AG04449 (cell line): ENCODE measurements around the gene ATPAF2.

ENCODE experiments used
- CTCF ChIA-PET: fragments of 350-600 bp; formaldehyde crosslinking; extraction: SDS; loops from one replicate; lab custom pipeline; 2021; ENCODE audit warnings: antibody characterized with exemption; lab: Yijun Ruan, JAX
- POLR2A ChIA-PET: fragments of 400-600, 350-600 bp; formaldehyde crosslinking; extraction: SDS; loops from one replicate; lab custom pipeline; 2020; ENCODE audit warnings: antibody characterized with exemption, inconsistent platforms; lab: Yijun Ruan, JAX
- DNase-seq: peaks from one replicate; pipeline ENCODE4 v3.0.0-alpha.2; 2010; ENCODE audit warnings: low read depth, low spot score
- H3K4me3 ChIP-seq: 2 replicates; pipeline ENCODE4 v1.5.1; 2011; ENCODE audit warnings: low read depth, mild to moderate bottlenecking, control low read depth, low read length
- TF ChIP-seq, protein P1 (sequence below): IDR thresholded peaks from one replicate; pipeline ENCODE4 v1.5.1; 2011; ENCODE audit warnings: mild to moderate bottlenecking, moderate library complexity, low read length, control low read depth, inconsistent platforms; ENCODE audit not compliant: insufficient read depth; ENCODE audit errors: missing control alignments

ATPAF2 gene

DNA sequence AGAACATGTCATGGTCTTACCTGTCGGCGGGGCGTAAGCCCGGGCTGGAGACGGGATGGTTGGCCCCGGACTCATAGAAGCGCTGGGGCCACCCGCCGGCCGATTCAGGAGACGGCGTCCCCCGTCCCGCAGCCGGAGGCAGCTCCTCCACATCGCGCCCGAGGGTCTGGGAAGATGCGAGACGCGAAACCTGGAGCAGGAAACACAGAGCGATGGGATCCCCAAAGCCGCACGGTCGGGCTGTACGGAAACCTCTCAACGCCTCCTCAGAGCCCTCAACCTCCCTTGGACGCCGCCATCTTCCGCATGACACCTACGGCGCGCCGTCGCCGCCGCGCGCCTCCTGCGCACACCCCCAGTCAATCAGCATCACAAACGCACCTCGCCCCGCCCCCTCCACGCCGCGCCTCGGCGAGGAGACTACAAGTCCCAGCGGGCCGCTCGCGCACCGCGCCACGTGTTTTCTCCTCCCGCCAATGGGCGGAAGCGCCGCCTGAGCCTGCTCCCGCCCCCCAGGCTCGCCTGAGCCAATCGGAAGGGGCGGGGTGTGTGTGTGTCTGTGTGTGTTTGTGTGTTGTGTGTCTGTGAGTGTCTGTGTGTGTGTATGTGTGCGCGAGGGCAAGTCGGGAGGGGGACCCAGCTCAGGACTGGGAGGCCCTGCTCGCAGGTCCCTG lies at the start of gene ATPAF2, which contains the start of gene GID4:
Gene ATPAF2 (minus strand): TSS at position 308 of the 674 bp plus-strand sequence. CDS start 155 bp downstream, at position 153.
Gene GID4 (plus strand): TSS at position 548 of the 674 bp plus-strand sequence. CDS start 57 bp downstream, at position 605.
- ChIA-PET CTCF (interaction anchor here (0.6 to 1.9 kb wide), 4 partner anchors 148 to 450 kb away, joined by 3 to 16 read pairs (median 4); no protein-coding TSS in a partner anchor), POLR2A (no interaction called here)
- peak within 1 kb of the TSS; percentile 85 for H3K4me3 ChIP-seq
- TF ChIP-seq, protein P1, sequence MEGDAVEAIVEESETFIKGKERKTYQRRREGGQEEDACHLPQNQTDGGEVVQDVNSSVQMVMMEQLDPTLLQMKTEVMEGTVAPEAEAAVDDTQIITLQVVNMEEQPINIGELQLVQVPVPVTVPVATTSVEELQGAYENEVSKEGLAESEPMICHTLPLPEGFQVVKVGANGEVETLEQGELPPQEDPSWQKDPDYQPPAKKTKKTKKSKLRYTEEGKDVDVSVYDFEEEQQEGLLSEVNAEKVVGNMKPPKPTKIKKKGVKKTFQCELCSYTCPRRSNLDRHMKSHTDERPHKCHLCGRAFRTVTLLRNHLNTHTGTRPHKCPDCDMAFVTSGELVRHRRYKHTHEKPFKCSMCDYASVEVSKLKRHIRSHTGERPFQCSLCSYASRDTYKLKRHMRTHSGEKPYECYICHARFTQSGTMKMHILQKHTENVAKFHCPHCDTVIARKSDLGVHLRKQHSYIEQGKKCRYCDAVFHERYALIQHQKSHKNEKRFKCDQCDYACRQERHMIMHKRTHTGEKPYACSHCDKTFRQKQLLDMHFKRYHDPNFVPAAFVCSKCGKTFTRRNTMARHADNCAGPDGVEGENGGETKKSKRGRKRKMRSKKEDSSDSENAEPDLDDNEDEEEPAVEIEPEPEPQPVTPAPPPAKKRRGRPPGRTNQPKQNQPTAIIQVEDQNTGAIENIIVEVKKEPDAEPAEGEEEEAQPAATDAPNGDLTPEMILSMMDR = peak; percentile 6
- DNase-seq = peak; percentile 89

DNA sequence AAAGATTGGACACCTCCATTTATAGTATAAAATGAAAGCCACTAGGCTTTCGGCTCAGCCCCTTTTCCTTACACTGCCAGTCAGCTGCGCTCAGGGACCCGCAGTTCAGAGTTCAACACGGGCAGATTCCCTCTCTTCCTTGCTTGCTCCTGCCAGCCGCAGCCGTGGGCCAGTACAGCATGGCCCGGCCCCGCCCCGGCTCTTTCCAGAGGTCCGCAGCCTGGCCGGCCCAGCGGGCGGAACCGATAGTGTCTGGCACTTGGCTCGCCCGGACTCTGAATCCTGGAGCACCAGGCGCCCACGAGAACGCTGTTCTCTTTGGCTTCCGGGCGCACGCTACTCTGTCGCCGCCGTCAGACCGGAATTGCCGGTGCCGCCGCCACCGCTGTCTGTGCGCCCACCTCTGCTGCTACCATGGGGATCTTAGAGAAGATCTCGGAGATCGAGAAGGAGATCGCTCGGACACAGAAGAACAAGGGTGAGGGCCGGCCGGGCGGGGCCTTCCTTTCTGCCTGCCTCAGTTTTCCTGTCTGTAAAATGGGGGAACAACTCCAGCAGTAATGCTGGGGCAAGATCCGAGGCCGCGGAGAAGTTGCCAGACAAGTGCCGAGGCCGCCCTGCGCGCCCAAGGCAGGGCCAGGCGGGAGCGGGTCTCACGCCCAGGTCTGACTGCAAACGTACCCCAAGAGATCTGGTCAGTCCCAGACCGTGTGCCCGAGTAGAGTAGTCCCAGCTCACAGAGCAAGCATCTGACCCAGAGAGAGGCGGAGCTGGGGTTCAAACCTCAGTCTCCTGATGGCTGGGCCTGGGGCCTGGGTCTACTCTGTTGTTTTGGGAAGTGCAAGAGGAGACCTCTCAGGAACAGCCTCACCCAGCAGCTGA lies 48.9 kb upstream of the ATPAF2 start, which contains the start of gene DRG2:
Gene DRG2 (plus strand): TSS at position 339 of the 882 bp plus-strand sequence. CDS start 76 bp downstream, at position 415.
- ChIA-PET CTCF (interaction anchor here (1.1 to 1.7 kb wide), 2 partner anchors 8 to 13 kb away, joined by 3 to 4 read pairs; no protein-coding TSS in a partner anchor), POLR2A (interaction anchor here (1.3 kb wide), 1 partner anchor 17 kb away, joined by 3 read pairs; no protein-coding TSS in a partner anchor)
- H3K4me3 ChIP-seq = peak within 1 kb of the TSS; percentile 96
- TF ChIP-seq, protein P1 = peak; percentile 29
- peak; percentile 40 for DNase-seq

DNA sequence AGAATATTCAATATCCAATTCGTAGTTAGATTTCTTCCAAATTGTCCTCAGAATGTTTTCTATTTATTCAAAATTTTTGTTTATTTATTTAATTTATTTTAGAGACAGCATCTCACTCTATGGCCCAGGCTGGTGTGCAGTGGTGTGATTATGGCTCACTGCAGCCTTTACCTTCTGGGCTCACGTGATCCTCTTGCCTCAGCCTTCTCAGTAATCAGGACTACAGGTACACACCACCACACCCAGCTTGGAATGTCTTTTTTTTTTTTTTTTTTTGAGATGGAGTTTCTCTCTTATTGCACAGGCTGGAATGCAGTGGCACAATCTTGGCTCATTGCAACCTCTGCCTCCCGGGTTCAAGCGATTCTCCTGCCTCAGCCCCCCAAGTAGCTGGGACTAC lies 45.3 kb upstream of the ATPAF2 start:
- no peak overlapping the region for H3K4me3 ChIP-seq
- no peak for DNase-seq
- POLR2A ChIA-PET = no interaction called here
- CTCF ChIA-PET = interaction anchor here (1.0 kb wide), 1 partner anchor 9 kb away, joined by 3 read pairs; no protein-coding TSS in a partner anchor
- TF ChIP-seq, protein P1 = no peak

DNA sequence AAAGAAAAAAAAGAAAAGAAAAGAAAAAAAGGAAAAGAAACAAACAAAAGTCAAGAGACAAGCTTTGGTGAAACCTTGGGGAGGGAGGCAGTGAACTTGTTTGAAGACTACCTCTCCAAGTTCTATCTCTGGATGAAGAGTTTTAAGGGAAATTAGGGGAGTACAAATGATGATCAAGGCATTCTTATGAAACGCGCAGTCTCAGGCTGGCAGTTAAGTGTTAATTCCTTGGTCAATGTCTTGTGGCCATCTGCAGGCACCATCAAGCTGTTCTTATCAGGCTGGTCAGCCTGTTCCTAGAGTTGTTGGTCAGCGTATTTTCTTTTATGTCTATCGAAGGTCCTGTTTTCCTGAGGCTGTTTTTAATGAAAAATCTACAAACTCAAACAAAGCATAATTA lies 40.6 kb upstream of the ATPAF2 start:
- no peak for DNase-seq
- TF ChIP-seq, protein P1 = no peak
- no peak overlapping the region for H3K4me3 ChIP-seq
- ChIA-PET POLR2A (no interaction called here), CTCF (interaction anchor here (1.5 to 1.7 kb wide), 3 partner anchors 9 to 11 kb away, joined by 3 to 5 read pairs (median 3); no protein-coding TSS in a partner anchor)

DNA sequence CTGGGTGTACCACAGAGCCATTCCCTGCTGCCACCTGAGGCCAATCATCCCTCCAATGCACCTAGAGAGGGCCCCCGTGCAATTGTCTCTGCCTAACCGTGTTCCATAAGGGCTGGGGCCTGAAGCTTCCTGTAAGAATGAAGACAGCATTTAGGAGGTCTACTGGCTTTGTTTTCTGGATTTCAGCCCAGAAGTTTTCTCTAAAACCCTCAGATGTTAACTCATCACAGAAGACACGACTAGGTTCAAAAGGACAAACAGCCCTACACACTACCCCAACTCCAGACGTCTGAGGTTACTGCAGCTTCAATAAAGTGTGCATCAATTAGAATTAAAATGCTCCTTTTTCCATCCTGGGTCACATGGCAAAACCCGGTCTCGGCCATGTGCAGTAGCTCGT lies 38.0 kb upstream of the ATPAF2 start:
- no peak for DNase-seq
- no peak overlapping the region for H3K4me3 ChIP-seq
- TF ChIP-seq, protein P1 = no peak
- CTCF ChIA-PET = no interaction called here
- POLR2A ChIA-PET = no interaction called here
